Colonic mucosa (tissue), 4 donors: ENCODE data around the gene MCM9. TPM values are rescaled to one million over a fixed set of nuclear protein-coding genes. Genes with fewer than 3 reads are reported as not detected.

Experiments
- DNase-seq: peaks from one replicate; pipeline ENCODE4 v3.0.0-alpha.2; 2020
- H3K27ac ChIP-seq: fragments of 200-600 bp; one replicate; pipeline ENCODE4 v1.8.0; 2021
- H3K27me3 ChIP-seq: fragments of 200-600 bp; one replicate; pipeline ENCODE4 v1.8.0; 2021
- H3K36me3 ChIP-seq: fragments of 200-600 bp; one replicate; pipeline ENCODE4 v1.8.0; 2021
- H3K4me1 ChIP-seq: fragments of 200-600 bp; one replicate; pipeline ENCODE4 v1.8.0; 2021; ENCODE audit warnings: mild to moderate bottlenecking
- H3K4me3 ChIP-seq: fragments of 200-600 bp; one replicate; pipeline ENCODE4 v1.8.0; 2021
- H3K9ac ChIP-seq, 2 donors: one replicate each; pipeline ENCODE4 v1.7.0; 2013; ENCODE audit warnings: control low read depth in 2 of 2, low read depth in 2 of 2, low read length in 2 of 2
- H3K9me3 ChIP-seq: fragments of 200-600 bp; one replicate; pipeline ENCODE4 v1.8.0; 2021
- intact Hi-C: fragments of 100-400 bp; cut with DNase I; formaldehyde crosslinking; loops from one replicate; pipeline ENCODE4 v1.14.1; 2022
- total RNA-seq, 2 donors: library from RNA; stranded (reverse); fragmentation: NEBNext Ultra II Directional in 1 of 2; extraction: Animal tissue kit (Norgen Biotek cat#: 25700) in 1 of 2; gene quantifications; one replicate each; pipeline ENCODE4 v1.2.1, GENCODE V29; 2021
- TF ChIP-seq, protein P1 (sequence below): fragments of 200-600 bp; IDR thresholded peaks from one replicate; pipeline ENCODE4 v1.8.0; 2022; ENCODE audit warnings: antibody characterized with exemption, mild to moderate bottlenecking
- donor health status: healthy.
- donor health status: DM: no; HTN: no; CAD: no.
- donor health status: DM: no; HTN: no; CAD: no.

The MCM9 gene
- total RNA-seq, 2 donors from 2014 or later, result 14.3 to 18.5 TPM

- peak overlapping the region in 1 of 2 donors; percentile 87 for H3K9ac ChIP-seq
- DNase-seq, result no peak
- H3K36me3 ChIP-seq, result no peaks in the 10 kb centered on the region
- peak overlapping the region; percentile 90 for H3K4me3 ChIP-seq
- H3K27ac ChIP-seq, result peak overlapping the region; percentile 97
- no peaks in the 10 kb centered on the region for H3K4me1 ChIP-seq
- no peaks in the 10 kb centered on the region for H3K27me3 ChIP-seq
- no peaks in the 10 kb centered on the region for H3K9me3 ChIP-seq
- intact Hi-C loops, result no loop called here
- TF ChIP-seq, protein P1, sequence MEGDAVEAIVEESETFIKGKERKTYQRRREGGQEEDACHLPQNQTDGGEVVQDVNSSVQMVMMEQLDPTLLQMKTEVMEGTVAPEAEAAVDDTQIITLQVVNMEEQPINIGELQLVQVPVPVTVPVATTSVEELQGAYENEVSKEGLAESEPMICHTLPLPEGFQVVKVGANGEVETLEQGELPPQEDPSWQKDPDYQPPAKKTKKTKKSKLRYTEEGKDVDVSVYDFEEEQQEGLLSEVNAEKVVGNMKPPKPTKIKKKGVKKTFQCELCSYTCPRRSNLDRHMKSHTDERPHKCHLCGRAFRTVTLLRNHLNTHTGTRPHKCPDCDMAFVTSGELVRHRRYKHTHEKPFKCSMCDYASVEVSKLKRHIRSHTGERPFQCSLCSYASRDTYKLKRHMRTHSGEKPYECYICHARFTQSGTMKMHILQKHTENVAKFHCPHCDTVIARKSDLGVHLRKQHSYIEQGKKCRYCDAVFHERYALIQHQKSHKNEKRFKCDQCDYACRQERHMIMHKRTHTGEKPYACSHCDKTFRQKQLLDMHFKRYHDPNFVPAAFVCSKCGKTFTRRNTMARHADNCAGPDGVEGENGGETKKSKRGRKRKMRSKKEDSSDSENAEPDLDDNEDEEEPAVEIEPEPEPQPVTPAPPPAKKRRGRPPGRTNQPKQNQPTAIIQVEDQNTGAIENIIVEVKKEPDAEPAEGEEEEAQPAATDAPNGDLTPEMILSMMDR, result no peak
Observed at GRCh38 chr6:118892355-118892991, 42.5 kb downstream of the MCM9 start.

DNA sequence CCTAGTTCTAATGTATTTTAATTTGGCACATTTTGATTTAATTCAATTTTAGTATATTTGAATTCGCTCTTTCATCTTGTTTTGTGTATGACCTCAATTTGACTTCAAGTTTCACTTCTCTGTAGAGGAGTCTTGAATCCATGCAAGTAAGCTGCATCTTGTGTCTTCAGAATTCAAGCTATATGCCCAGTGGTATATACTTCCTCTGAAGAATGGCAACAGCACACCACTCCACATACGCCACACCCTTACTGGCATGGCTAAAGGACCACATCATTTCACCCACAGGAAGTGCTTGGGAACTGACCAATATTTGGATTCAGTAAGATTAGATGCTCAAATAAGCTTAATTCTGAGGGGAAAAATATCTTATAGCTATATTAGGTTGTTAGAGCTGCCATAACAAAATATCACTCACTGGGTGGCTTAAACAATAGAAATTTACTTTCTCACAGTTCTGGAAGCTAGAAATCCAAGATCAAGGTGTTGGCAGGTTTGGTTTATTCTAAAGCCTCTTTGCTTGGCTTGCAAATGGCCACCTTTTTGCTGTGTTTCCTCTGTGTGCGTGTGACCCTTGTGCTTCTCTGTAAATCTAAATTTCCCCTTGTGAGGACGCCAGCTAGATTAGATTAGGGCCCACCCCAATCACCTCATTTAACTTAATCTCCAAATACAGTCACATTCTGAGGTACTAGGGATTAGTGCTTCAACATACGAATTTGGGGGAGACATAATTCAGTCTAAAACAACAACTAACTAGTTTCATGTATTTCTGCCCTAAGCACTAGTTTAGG is 43.8 kb downstream of the MCM9 start:
- Histone ChIP-seq H3K27me3 (no peaks in the 10 kb centered on the region), H3K36me3 (no peaks in the 10 kb centered on the region), H3K9ac (no peak overlapping the region), H3K27ac (no peak overlapping the region), H3K9me3 (no peaks in the 10 kb centered on the region), H3K4me3 (no peak overlapping the region), H3K4me1 (no peaks in the 10 kb centered on the region)
- TF ChIP-seq, protein P1, result no peak
- intact Hi-C loops, result no loop called here
- DNase-seq, result no peak

DNA sequence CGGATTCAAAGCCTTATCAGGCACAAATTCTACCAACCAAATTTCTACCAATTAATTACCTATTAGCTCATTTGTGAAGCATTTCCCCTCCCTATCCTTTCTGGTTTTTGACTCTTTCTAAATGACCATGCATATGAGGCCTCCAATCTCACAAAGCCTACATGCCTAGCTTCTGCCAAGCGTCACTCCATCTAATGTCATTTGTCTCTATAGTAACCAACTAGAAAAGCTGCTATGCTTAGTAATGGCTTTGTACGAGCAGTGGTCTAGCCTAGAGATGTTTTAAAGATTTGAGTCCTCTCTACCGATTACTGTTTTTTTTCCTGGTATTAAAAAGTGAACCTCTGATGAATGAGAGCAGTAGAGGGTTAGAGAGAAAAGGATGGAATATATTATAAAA is 45.8 kb downstream of the MCM9 start:
- intact Hi-C loops, result no loop called here
- H3K4me3 ChIP-seq, result no peak overlapping the region
- no peaks in the 10 kb centered on the region for H3K4me1 ChIP-seq

GRCh38 chr6:118886641-118887040 is 48.3 kb downstream of the MCM9 start:
- Histone ChIP-seq H3K27ac (no peak overlapping the region), H3K4me1 (no peaks in the 10 kb centered on the region), H3K9ac (no peak overlapping the region), H3K36me3 (no peaks in the 10 kb centered on the region), H3K4me3 (no peak overlapping the region), H3K9me3 (no peaks in the 10 kb centered on the region), H3K27me3 (no peaks in the 10 kb centered on the region)
- TF ChIP-seq, protein P1, result no peak
- no peak for DNase-seq
- intact Hi-C loops, result no loop called here

More for the DNA sequence above, 45.8 kb downstream of the MCM9 start:
- Histone ChIP-seq H3K27ac (no peak overlapping the region), H3K9me3 (no peaks in the 10 kb centered on the region), H3K36me3 (no peaks in the 10 kb centered on the region), H3K9ac (no peak overlapping the region), H3K27me3 (no peaks in the 10 kb centered on the region)
- TF ChIP-seq, protein P1, result no peak
- no peak for DNase-seq

DNA sequence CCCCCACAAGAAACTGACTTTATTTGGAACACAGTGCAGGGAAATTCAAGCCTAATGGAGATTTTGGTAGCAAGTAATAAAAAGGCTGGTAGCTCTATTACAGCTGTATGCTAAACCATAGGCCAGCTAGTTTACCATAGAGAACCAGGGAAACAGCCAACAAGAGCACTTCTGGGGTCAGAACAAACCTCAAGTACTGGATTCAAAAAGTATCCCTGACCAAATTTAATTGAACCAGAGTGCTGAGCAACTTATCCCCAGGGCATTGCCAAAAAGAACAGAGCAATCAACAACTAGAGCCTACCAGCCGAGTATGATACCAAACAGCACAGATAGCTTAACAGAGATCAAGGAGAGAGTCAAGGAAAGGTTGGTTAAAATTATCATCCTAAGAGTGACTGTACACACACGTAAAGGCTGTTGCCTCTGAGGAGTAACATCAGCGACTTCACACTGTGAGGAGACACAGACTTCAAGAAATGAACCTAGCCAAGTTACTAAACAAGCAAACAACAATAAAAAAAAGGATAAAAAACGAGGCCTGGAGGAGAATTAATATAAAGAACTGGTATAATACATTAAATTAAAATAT is 52.5 kb downstream of the MCM9 start:
- Histone ChIP-seq H3K27ac (no peak overlapping the region), H3K4me3 (no peak overlapping the region), H3K36me3 (no peaks in the 10 kb centered on the region), H3K27me3 (no peaks in the 10 kb centered on the region), H3K9me3 (no peaks in the 10 kb centered on the region), H3K9ac (no peak overlapping the region), H3K4me1 (no peaks in the 10 kb centered on the region)
- DNase-seq, result no peak
- TF ChIP-seq, protein P1, result no peak
- intact Hi-C loops, result no loop called here
